ENCODE measurements around the gene TMEM63C.

Gene TMEM63C

DNA sequence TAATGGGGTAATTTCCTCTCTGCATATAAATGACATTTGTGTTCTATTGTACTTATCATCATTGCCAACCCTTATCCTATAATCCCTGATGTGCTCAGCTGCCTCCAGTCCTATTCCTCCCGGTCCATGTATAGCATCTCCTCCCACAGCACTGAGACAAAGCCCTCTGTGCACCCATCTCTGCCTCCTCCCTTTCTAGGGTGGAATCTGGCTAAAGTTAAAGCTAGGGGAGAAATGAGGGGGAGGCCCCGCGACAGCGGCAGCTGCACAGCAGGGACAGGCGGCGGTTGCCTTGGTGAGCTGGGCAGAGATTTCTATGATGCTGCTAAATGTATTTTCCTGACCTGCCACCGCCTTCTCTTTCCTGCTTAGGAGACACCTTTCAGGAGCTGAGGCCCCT, 27.2 kb upstream of the TMEM63C start:
- no peak for DNase-seq (ENCODE audit: low read depth, low spot score)
- ChIA-PET POLR2A (no interaction called here), CTCF (interaction anchor here (0.7 to 7.6 kb wide), 8 partner anchors 11 to 281 kb away, joined by 3 to 179 read pairs (median 4); no protein-coding TSS in a partner anchor)
- H3K4me3 ChIP-seq (ENCODE audit: low read depth, low read length): no peak overlapping the region
- TF ChIP-seq, protein P1, sequence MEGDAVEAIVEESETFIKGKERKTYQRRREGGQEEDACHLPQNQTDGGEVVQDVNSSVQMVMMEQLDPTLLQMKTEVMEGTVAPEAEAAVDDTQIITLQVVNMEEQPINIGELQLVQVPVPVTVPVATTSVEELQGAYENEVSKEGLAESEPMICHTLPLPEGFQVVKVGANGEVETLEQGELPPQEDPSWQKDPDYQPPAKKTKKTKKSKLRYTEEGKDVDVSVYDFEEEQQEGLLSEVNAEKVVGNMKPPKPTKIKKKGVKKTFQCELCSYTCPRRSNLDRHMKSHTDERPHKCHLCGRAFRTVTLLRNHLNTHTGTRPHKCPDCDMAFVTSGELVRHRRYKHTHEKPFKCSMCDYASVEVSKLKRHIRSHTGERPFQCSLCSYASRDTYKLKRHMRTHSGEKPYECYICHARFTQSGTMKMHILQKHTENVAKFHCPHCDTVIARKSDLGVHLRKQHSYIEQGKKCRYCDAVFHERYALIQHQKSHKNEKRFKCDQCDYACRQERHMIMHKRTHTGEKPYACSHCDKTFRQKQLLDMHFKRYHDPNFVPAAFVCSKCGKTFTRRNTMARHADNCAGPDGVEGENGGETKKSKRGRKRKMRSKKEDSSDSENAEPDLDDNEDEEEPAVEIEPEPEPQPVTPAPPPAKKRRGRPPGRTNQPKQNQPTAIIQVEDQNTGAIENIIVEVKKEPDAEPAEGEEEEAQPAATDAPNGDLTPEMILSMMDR (IDR thresholded peaks at IDR 0.05; ENCODE audit: insufficient read depth, low read length, missing control alignments): no peak

GRCh38 chr14:77155083-77155482, 26.5 kb upstream of the TMEM63C start:
- DNase-seq (ENCODE audit: low read depth, low spot score): no peak
- POLR2A ChIA-PET: no interaction called here
- CTCF ChIA-PET: interaction anchor here (0.8 to 7.6 kb wide), 6 partner anchors 12 to 279 kb away, joined by 3 to 179 read pairs (median 4); no protein-coding TSS in a partner anchor
- TF ChIP-seq, protein P1 (IDR thresholded peaks at IDR 0.05; ENCODE audit: insufficient read depth, low read length, missing control alignments): no peak
- H3K4me3 ChIP-seq (ENCODE audit: low read depth, low read length): no peak overlapping the region

GRCh38 chr14:77157740-77158139, 23.9 kb upstream of the TMEM63C start:
- TF ChIP-seq, protein P1 (IDR thresholded peaks at IDR 0.05; ENCODE audit: insufficient read depth, low read length, missing control alignments): no peak
- H3K4me3 ChIP-seq (ENCODE audit: low read depth, low read length): no peak overlapping the region
- CTCF ChIA-PET: interaction anchor here (1.8 kb wide), 1 partner anchor 9 kb away, joined by 4 read pairs; no protein-coding TSS in a partner anchor
- POLR2A ChIA-PET: no interaction called here
- no peak for DNase-seq (ENCODE audit: low read depth, low spot score)

DNA sequence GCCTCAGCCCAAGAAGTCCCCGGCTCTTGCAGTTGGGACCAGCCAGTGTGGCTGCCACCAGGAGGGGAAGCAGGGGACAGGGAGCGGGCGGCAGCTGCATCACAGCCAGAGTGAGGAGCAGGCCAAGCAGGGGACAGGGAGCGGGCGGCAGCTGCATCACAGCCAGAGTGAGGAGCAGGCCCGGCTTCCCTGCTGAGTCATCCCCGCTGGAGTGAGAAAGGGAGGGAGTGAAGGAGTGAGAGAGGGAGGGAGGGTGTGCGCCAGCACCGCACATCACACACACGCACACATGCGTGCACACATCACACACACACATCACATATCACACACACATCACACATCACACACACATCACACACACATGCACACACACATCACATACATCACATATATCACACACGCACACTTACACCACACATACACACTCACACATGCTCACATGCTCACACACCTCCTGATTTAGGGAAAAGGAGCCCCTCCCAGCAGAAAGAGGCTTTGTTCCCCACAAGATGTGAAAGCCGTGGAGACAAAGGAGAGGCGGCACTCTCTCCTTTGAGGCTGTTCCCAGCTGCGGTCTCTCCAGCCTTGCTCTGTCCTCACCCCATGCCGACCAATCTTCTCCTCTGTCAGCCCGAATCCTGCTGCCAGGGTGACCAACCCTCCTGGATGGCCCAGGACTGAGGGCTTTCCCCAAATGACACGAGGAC, 23.3 kb upstream of the TMEM63C start:
- ChIA-PET POLR2A (no interaction called here), CTCF (interaction anchor here (1.8 kb wide), 1 partner anchor 9 kb away, joined by 4 read pairs; no protein-coding TSS in a partner anchor)
- peak; percentile 14 for DNase-seq (ENCODE audit: low read depth, low spot score)
- H3K4me3 ChIP-seq (ENCODE audit: low read depth, low read length): no peak overlapping the region
- TF ChIP-seq, protein P1 (IDR thresholded peaks at IDR 0.05; ENCODE audit: insufficient read depth, low read length, missing control alignments): no peak

DNA sequence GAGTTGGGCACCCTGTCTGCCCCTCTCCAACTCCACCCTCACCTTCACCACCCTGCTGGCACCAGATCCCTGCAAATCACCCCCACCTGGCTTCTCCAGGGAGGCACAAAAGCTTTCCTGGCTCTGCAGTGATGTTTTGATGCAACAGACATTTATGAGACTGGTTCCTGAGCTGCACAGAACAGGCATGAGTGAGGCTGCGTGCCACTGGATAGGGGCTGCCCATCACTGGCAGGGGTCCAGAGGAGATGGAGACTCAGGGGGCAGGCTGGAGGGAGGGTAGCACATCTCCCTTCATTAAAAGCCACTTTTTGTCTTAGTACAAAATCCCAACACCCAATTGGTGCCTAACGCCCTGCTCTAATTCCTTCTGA, 22.7 kb upstream of the TMEM63C start:
- POLR2A ChIA-PET: no interaction called here
- CTCF ChIA-PET: no interaction called here
- TF ChIP-seq, protein P1 (IDR thresholded peaks at IDR 0.05; ENCODE audit: insufficient read depth, low read length, missing control alignments): no peak
- no peak for DNase-seq (ENCODE audit: low read depth, low spot score)
- no peak overlapping the region for H3K4me3 ChIP-seq (ENCODE audit: low read depth, low read length)

GRCh38 chr14:77161011-77161410, 20.6 kb upstream of the TMEM63C start:
- TF ChIP-seq, protein P1 (IDR thresholded peaks at IDR 0.05; ENCODE audit: insufficient read depth, low read length, missing control alignments): no peak
- ChIA-PET POLR2A (no interaction called here), CTCF (no interaction called here)
- no peak for DNase-seq (ENCODE audit: low read depth, low spot score)
- H3K4me3 ChIP-seq (ENCODE audit: low read depth, low read length): no peak overlapping the region

Measured in AG04449 (cell line).